B cell (primary cell): ENCODE data around the gene KATNIP. TPM values are rescaled to one million over a fixed set of nuclear protein-coding genes. Genes with fewer than 3 reads are reported as not detected.

Experiments
- ATAC-seq: fragments of 200-7000 bp; cut with Tn5 transposase; one replicate; pipeline ENCODE4 v1.10.0; 2021; ENCODE audit warnings: low read depth, mild to moderate bottlenecking, moderate number of reproducible peaks, moderate library complexity
- CTCF ChIA-PET: fragments of 350-600 bp; sonication (Branson Sonifier 250); formaldehyde crosslinking; loops from one replicate; lab custom pipeline; 2021; ENCODE audit warnings: antibody characterized with exemption, inconsistent platforms; lab: Charles Lee
- POLR2A ChIA-PET: fragments of 350-600 bp; sonication (Branson Sonifier 250); formaldehyde crosslinking; loops from one replicate; lab custom pipeline; 2021; ENCODE audit warnings: antibody characterized with exemption; lab: Charles Lee
- DNase-seq: peaks from one replicate; pipeline ENCODE4 v3.0.0; 2013
- H2AFZ ChIP-seq: 2 replicates; pipeline ENCODE4 v1.6.1; 2012; ENCODE audit warnings: mild to moderate bottlenecking, low read depth, low read length; ENCODE audit not compliant: insufficient read depth, poor library complexity, severe bottlenecking
- H3K27ac ChIP-seq, 2 donors: 1 replicate in 1 of 2; 2 replicates in 1 of 2; pipeline ENCODE4 v1.5.1; 2012 to 2013; ENCODE audit warnings: low read length in 2 of 2, mild to moderate bottlenecking in 2 of 2, moderate library complexity in 1 of 2
- H3K27me3 ChIP-seq, 4 experiments: fragments of 200-600 bp in 1 of 4; sonication (generic) in 1 of 4; replicated peaks in 1 of 4; 1 replicate in 2 of 4; 2 replicates in 2 of 4; pipeline versions ENCODE4 v1.6.1 to v1.7.0; 2013 to 2016; ENCODE audit warnings: low read length in 3 of 4, mild to moderate bottlenecking in 2 of 4, mixed read lengths in 1 of 4, moderate library complexity in 1 of 4; ENCODE audit not compliant: insufficient read depth in 4 of 4, control insufficient read depth in 3 of 4; ENCODE audit errors: control extremely low read depth in 1 of 4
- H3K36me3 ChIP-seq, 2 experiments: replicated peaks in 1 of 2; 1 replicate in 1 of 2; 2 replicates in 1 of 2; pipeline versions ENCODE4 v1.6.1 to v1.7.1; 2013; ENCODE audit warnings: low read length in 1 of 2; ENCODE audit not compliant: insufficient read depth in 2 of 2, control insufficient read depth in 1 of 2; ENCODE audit errors: control extremely low read depth in 1 of 2, extremely low read depth in 1 of 2
- H3K4me1 ChIP-seq, 2 donors: fragments of 200-600 bp in 1 of 2; sonication (generic) in 1 of 2; 1 replicate in 1 of 2; 2 replicates in 1 of 2; pipeline versions ENCODE4 v1.5.1 to v1.6.1; 2013 to 2017; ENCODE audit warnings: low read length in 2 of 2; ENCODE audit not compliant: control insufficient read depth in 2 of 2, insufficient read depth in 2 of 2
- H3K4me2 ChIP-seq: replicated peaks from 2 replicates; pipeline ENCODE3; 2012; ENCODE audit warnings: mild to moderate bottlenecking, low read depth, low read length; ENCODE audit not compliant: poor library complexity, severe bottlenecking
- H3K4me3 ChIP-seq, 5 experiments: fragments of 200-600 bp in 1 of 5; sonication (generic) in 1 of 5; 1 replicate in 3 of 5; 2 replicates in 2 of 5; pipeline versions ENCODE4 v1.5.1 to v1.7.0; 2011 to 2016; ENCODE audit warnings: low read length in 4 of 5, mild to moderate bottlenecking in 4 of 5, low read depth in 2 of 5, control low read depth in 1 of 5, moderate library complexity in 1 of 5; ENCODE audit not compliant: insufficient read depth in 1 of 5; ENCODE audit errors: control extremely low read depth in 1 of 5, extremely low read depth in 1 of 5
- H3K79me2 ChIP-seq: fragments of 200-600 bp; sonication (generic); one replicate; pipeline ENCODE4 v1.6.0; 2016; ENCODE audit warnings: low read length; ENCODE audit not compliant: control insufficient read depth, insufficient read depth
- H3K9ac ChIP-seq: fragments of 200-600 bp; sonication (generic); 2 replicates; pipeline ENCODE4 v1.6.1; 2017; ENCODE audit warnings: mild to moderate bottlenecking, low read length, moderate library complexity
- H3K9me3 ChIP-seq, 3 donors: one replicate each; pipeline versions ENCODE4 v1.6.1 to v1.7.1; 2013; ENCODE audit warnings: low read length in 2 of 3; ENCODE audit not compliant: control insufficient read depth in 2 of 3, insufficient read depth in 1 of 3; ENCODE audit errors: control extremely low read depth in 1 of 3
- H4K20me1 ChIP-seq: 2 replicates; pipeline ENCODE4 v1.6.0; 2012; ENCODE audit warnings: mild to moderate bottlenecking, low read length; ENCODE audit not compliant: insufficient read depth, control insufficient read depth, poor library complexity, severe bottlenecking
- H3K27ac Mint-ChIP-seq: one replicate; pipeline ENCODE4 v1.8.0; 2021; ENCODE audit warnings: mixed read lengths
- H3K27me3 Mint-ChIP-seq: one replicate; pipeline ENCODE4 v1.8.0; 2021; ENCODE audit warnings: mixed read lengths
- H3K4me1 Mint-ChIP-seq: one replicate; pipeline ENCODE4 v1.8.0; 2021; ENCODE audit warnings: mixed read lengths
- H3K4me3 Mint-ChIP-seq: one replicate; pipeline ENCODE4 v1.8.0; 2021; ENCODE audit warnings: mixed read lengths
- H3K9me3 Mint-ChIP-seq: one replicate; pipeline ENCODE4 v1.8.0; 2022; ENCODE audit warnings: mixed read lengths; ENCODE audit not compliant: insufficient read depth
- CTCF ChIP-seq: fragments of 200-600 bp; IDR thresholded peaks from one replicate; pipeline ENCODE4 v1.8.0; 2022; ENCODE audit warnings: antibody characterized with exemption, mild to moderate bottlenecking
- EZH2 ChIP-seq: IDR thresholded peaks from 2 replicates; pipeline ENCODE4 v1.6.1; 2012; ENCODE audit warnings: borderline replicate concordance, low read depth, mild to moderate bottlenecking, moderate library complexity, low read length; ENCODE audit not compliant: insufficient read depth, poor library complexity, severe bottlenecking
- WGBS: methylation state at CpG from one replicate; pipeline ENCODE4 v1.1.5; 2013; ENCODE audit warnings: missing lambda C conversion rate; ENCODE audit not compliant: insufficient coverage; 5-methylcytosine and 5-hydroxymethylcytosine counted together
- intact Hi-C: fragments of 100-400 bp; cut with micrococcal nuclease; formaldehyde crosslinking; loops from one replicate; pipeline ENCODE4 v1.10.0; 2022
- polyA plus RNA-seq: library from polyadenylated mRNA; depleted of rRNA; stranded (reverse); fragments of >200 nt; gene quantifications from 2 replicates; pipeline ENCODE4 v1.2.3, GENCODE V29; 2012
- total RNA-seq, 2 donors: library from RNA; stranded (reverse); fragments of 120-200 nt in 1 of 2; gene quantifications; 1 replicate in 1 of 2; 2 replicates in 1 of 2; pipeline versions ENCODE4 v1.2.3 to v1.2.4, GENCODE V29; 2013 to 2022

Gene KATNIP
- total and polyA plus RNA-seq, 2 donors (not counting 1 experiment from before 2014, with no cell fraction given) = 21.2 to 49.9 TPM

GRCh38 chr16:27576729-27577128 is 26.8 kb downstream of the KATNIP start:
- CTCF ChIA-PET = no interaction called here

More at GRCh38 chr16:27576729-27577128, 26.8 kb downstream of the KATNIP start:
- Histone ChIP-seq H4K20me1 (no peaks in the 10 kb centered on the region), H3K9me3 (no peaks in the 10 kb centered on the region), H3K4me2 (no peak overlapping the region), H3K9ac (no peak overlapping the region), H3K4me1 (no peaks in the 10 kb centered on the region), H3K27me3 (no peaks in the 10 kb centered on the region), H3K36me3 (peaks cover 0 to 5% of the 10 kb centered on the region in 2 experiments), H2AFZ (no peak overlapping the region), H3K4me3 (no peak overlapping the region), H3K79me2 (no peaks in the 10 kb centered on the region), H3K27ac (no peak overlapping the region)
- H3K9me3 Mint-ChIP-seq = no peaks in the 10 kb centered on the region
- H3K4me1 Mint-ChIP-seq = no peaks in the 10 kb centered on the region
- intact Hi-C loops = no loop called here
- TF ChIP-seq CTCF = no peak
- TF ChIP-seq EZH2 = no peak
- ATAC-seq = no peak
- WGBS = 54% methylated on average over 3 of the region's 5 CpGs
- no peak for DNase-seq
- H3K4me3 Mint-ChIP-seq = no peak overlapping the region
- no peak overlapping the region for H3K27ac Mint-ChIP-seq
- POLR2A ChIA-PET = no interaction called here
- no peaks in the 10 kb centered on the region for H3K27me3 Mint-ChIP-seq
